GM12801 (cell line): ENCODE measurements around the gene CEP104.

Experiments used
- TF ChIP-seq, protein P1 (sequence below): IDR thresholded peaks from one replicate; pipeline ENCODE4 v1.5.1; 2011; ENCODE audit warnings: control low read depth; ENCODE audit not compliant: insufficient read length; ENCODE audit errors: extremely low read depth

The CEP104 gene

DNA sequence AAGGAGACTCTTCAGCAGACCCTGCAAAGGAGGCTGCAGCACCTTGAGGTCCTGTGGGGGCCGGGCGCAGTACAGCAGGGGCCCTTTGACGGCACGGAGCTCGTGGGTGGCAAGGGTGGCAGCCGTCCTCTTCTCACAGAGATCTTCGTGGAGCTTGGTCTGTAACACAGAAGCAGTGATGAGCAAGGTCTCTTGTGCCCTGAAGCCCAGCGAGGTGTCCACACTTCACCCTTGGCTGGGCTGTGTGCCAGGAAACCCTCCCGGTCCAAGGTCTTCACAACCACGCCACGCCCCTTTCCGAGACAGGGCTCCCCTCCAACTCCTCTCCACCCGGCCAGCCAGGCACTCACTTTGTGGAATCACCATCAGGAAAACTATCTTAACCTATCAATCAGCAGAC is 72.0 kb downstream of the CEP104 start:
- TF ChIP-seq, protein P1, sequence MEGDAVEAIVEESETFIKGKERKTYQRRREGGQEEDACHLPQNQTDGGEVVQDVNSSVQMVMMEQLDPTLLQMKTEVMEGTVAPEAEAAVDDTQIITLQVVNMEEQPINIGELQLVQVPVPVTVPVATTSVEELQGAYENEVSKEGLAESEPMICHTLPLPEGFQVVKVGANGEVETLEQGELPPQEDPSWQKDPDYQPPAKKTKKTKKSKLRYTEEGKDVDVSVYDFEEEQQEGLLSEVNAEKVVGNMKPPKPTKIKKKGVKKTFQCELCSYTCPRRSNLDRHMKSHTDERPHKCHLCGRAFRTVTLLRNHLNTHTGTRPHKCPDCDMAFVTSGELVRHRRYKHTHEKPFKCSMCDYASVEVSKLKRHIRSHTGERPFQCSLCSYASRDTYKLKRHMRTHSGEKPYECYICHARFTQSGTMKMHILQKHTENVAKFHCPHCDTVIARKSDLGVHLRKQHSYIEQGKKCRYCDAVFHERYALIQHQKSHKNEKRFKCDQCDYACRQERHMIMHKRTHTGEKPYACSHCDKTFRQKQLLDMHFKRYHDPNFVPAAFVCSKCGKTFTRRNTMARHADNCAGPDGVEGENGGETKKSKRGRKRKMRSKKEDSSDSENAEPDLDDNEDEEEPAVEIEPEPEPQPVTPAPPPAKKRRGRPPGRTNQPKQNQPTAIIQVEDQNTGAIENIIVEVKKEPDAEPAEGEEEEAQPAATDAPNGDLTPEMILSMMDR: no peak

DNA sequence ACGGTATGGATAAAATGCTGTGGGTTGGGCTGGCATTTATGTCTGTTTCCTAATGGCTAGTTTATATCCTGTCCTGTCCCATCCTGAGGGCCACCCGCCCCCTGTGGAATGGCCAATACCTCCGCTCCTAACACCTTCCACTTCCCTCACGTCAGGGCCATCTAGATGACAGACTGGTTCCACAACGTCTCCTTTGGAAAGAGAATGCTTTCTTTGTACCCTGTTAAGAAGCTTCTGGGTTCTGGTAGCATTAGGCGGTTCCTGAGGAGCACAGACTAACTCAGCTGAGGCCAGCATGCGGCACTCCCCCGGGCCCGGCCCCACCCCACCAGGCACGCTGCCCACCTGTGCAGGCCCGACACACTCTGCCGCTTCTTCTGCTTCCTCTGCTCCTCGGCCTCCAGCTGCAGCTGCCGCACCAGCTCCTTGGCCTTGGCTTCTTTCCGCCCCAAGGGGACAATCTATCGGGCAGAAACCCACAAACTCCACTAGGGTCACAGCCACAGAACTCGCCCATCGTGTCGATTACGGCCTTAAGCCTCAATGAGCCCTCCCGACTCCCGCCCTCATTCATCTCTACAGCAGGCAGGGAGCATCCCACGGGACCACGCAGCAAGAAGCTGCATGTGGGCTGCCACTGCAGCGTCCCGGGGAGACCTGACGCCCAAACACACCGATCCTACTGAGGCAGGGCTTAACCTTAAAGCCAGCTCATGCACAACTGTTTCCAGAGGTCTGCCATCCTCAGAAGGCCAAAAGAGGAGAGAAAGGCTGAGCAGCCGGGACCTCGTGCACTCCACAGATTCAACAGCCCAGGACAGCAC is 73.1 kb downstream of the CEP104 start:
- TF ChIP-seq, protein P1: no peak

DNA sequence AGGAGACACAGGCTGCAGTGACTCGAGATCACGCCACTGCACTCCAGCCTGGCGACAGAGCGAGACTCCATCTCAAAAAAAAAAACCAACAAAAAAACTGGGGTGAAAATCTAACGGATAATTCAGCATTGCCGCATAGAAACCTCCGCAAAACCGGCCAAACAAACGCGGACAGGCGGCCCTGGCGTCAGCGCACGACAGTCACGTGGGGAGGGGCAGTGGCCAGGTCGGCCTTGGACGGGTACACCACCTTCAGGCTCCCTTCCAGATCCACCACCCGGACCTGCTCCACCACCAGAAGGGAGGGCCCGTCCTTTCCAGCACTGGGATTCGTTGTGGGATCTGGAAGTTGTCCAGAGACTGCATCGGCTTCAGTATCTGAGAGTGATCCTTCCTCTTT is 76.1 kb downstream of the CEP104 start:
- TF ChIP-seq, protein P1: no peak

DNA sequence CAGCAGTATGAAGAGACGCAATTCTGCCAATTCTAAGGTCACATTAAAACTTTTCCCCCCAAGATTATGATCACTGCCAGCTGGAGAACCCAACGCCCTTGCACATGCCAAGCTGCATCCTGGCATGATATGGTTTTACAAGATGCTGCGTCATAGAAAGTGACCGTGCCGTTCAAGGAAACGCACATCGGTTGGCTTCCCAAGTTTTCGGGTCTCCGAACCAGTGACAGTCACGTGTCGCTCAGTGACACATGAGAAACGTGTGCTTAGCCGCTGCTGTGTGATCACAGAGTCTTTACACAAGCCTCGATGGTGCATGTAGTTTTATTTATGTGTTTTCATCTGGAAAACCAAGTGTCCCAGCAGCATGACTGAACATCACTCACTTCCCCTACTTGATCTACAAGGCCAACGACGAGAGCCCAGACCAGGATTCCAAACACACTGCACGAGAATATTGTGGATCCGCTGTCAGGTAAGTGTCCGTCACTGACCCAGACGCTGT is 77.0 kb downstream of the CEP104 start:
- TF ChIP-seq, protein P1: no peak

DNA sequence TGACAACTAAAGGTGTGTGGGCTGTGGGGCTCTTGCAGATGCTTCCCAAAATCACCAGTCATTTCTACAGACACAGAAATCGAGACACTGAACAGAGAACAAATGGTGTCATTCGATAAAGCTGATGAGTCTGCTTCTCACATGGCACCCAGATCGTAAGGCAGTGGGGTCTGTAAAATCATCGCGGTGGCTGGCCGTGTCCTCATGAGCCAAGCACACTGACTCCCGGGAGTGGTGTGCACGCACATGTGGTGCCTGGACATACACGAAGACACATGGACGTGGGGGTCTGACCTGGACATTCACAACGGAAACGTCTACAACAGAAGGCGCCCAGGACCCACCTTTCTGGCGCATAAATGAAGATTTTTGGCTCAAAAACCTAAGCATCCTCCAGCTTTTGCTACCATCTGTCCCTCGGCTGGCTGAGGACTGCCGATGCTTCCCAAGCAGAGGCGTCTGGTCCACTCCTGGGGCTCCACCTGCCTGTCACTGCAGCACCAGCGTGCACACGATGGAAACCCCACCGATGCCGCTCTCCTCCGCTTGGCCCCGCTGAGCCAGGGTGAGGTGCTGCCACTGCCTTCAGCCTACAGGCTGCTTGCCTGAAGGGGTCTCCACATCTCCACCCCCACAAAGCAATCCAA is 77.6 kb downstream of the CEP104 start:
- TF ChIP-seq, protein P1: no peak

DNA sequence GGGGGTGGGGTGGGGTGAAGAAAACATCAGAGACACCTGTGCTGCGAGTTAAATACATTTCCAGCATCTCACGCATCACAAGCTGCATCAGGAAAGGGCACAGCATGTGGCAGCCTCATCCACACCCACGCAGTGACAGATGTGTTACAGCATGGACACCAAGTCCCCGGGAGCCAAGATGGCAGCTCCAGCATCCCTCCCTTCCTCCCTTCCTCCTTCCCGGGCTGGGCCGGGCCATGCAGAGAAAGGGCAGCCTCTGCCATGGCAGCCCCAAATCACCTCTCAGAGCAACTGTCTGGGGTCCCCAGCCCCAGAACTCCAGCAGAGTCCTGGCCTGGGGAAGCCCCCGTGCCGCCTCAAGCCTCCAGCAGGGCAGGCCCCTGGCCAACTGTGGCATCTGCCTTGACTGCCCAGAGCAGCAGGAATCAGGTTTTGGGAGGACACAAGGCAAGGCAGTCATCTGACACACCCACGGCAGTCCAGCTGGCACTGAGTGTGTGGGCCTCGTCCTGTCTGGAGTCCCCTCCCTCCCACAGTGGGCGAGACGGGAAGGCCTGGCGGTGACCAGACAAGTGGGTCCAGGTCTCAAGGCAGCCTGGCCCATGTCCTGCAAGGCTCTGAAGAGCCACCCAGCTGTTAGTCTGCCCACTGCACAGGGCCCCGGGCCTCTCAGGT is 78.3 kb downstream of the CEP104 start:
- TF ChIP-seq, protein P1: no peak

DNA sequence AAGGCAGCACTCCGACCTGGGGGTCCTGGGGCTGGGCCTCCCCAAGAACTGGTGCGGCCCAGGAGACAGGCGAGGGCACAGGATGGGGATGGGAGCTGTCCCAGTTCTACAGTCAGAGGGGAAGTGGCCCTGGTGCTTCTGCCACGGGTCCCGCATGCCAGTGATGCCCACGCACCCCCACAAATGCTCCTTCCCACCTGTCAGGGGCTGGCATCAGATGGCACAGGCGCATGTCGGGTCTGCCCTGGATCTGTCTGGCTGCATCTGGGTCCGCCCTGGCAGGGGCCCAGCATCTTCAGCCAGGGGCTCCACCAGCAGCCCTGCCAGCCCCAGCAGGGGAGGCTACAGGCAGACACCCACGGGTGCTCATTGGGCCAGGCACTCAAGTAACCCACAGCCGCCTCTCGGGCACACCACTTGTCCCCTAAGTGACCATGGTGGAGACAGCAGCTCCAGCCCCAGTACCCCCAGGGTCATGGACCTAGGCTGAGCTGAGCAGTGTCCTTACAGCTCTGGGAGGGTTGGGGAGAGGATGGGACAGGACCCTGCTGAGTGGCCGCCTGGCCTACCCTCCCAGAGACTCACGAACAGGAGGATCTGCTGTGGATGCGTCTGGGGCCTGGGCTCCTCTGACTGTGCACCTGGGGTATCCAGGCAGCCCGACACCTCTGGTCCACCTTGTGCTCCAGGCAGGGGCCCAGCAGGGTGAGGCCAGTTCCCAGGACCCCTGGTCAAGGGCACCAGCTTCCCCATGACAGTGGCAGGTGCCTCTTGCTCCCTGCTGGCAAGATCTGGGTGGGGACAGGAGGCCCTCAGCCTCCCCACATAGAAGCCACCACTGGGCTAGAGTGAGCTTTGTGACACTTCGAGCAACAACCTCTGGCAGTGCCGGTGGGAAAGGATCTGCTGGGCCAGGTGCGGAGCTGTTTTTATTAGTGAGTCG is 79.1 kb downstream of the CEP104 start:
- TF ChIP-seq, protein P1: no peak
